B cell (primary cell): Measurements from ENCODE around the gene HTRA2. TPM values are rescaled to one million over a fixed set of nuclear protein-coding genes. Genes with fewer than 3 reads are reported as not detected.

ENCODE experiments used
- ATAC-seq: fragments of 200-7000 bp; cut with Tn5 transposase; one replicate; pipeline ENCODE4 v1.10.0; 2021; ENCODE audit warnings: low read depth, mild to moderate bottlenecking, moderate number of reproducible peaks, moderate library complexity
- CTCF ChIA-PET: fragments of 350-600 bp; sonication (Branson Sonifier 250); formaldehyde crosslinking; loops from one replicate; lab custom pipeline; 2021; ENCODE audit warnings: antibody characterized with exemption, inconsistent platforms; lab: Charles Lee
- POLR2A ChIA-PET: fragments of 350-600 bp; sonication (Branson Sonifier 250); formaldehyde crosslinking; loops from one replicate; lab custom pipeline; 2021; ENCODE audit warnings: antibody characterized with exemption; lab: Charles Lee
- DNase-seq: peaks from one replicate; pipeline ENCODE4 v3.0.0; 2013
- H2AFZ ChIP-seq: 2 replicates; pipeline ENCODE4 v1.6.1; 2012; ENCODE audit warnings: mild to moderate bottlenecking, low read depth, low read length; ENCODE audit not compliant: insufficient read depth, poor library complexity, severe bottlenecking
- H3K27ac ChIP-seq, 2 donors: 1 replicate in 1 of 2; 2 replicates in 1 of 2; pipeline ENCODE4 v1.5.1; 2012 to 2013; ENCODE audit warnings: low read length in 2 of 2, mild to moderate bottlenecking in 2 of 2, moderate library complexity in 1 of 2
- H3K27me3 ChIP-seq, 4 experiments: fragments of 200-600 bp in 1 of 4; sonication (generic) in 1 of 4; replicated peaks in 1 of 4; 1 replicate in 2 of 4; 2 replicates in 2 of 4; pipeline versions ENCODE4 v1.6.1 to v1.7.0; 2013 to 2016; ENCODE audit warnings: low read length in 3 of 4, mild to moderate bottlenecking in 2 of 4, mixed read lengths in 1 of 4, moderate library complexity in 1 of 4; ENCODE audit not compliant: insufficient read depth in 4 of 4, control insufficient read depth in 3 of 4; ENCODE audit errors: control extremely low read depth in 1 of 4
- H3K36me3 ChIP-seq, 2 experiments: replicated peaks in 1 of 2; 1 replicate in 1 of 2; 2 replicates in 1 of 2; pipeline versions ENCODE4 v1.6.1 to v1.7.1; 2013; ENCODE audit warnings: low read length in 1 of 2; ENCODE audit not compliant: insufficient read depth in 2 of 2, control insufficient read depth in 1 of 2; ENCODE audit errors: control extremely low read depth in 1 of 2, extremely low read depth in 1 of 2
- H3K4me1 ChIP-seq, 2 donors: fragments of 200-600 bp in 1 of 2; sonication (generic) in 1 of 2; 1 replicate in 1 of 2; 2 replicates in 1 of 2; pipeline versions ENCODE4 v1.5.1 to v1.6.1; 2013 to 2017; ENCODE audit warnings: low read length in 2 of 2; ENCODE audit not compliant: control insufficient read depth in 2 of 2, insufficient read depth in 2 of 2
- H3K4me2 ChIP-seq: replicated peaks from 2 replicates; pipeline ENCODE3; 2012; ENCODE audit warnings: mild to moderate bottlenecking, low read depth, low read length; ENCODE audit not compliant: poor library complexity, severe bottlenecking
- H3K4me3 ChIP-seq, 5 experiments: fragments of 200-600 bp in 1 of 5; sonication (generic) in 1 of 5; 1 replicate in 3 of 5; 2 replicates in 2 of 5; pipeline versions ENCODE4 v1.5.1 to v1.7.0; 2011 to 2016; ENCODE audit warnings: low read length in 4 of 5, mild to moderate bottlenecking in 4 of 5, low read depth in 2 of 5, control low read depth in 1 of 5, moderate library complexity in 1 of 5; ENCODE audit not compliant: insufficient read depth in 1 of 5; ENCODE audit errors: control extremely low read depth in 1 of 5, extremely low read depth in 1 of 5
- H3K79me2 ChIP-seq: fragments of 200-600 bp; sonication (generic); one replicate; pipeline ENCODE4 v1.6.0; 2016; ENCODE audit warnings: low read length; ENCODE audit not compliant: control insufficient read depth, insufficient read depth
- H3K9ac ChIP-seq: fragments of 200-600 bp; sonication (generic); 2 replicates; pipeline ENCODE4 v1.6.1; 2017; ENCODE audit warnings: mild to moderate bottlenecking, low read length, moderate library complexity
- H3K9me3 ChIP-seq, 3 donors: one replicate each; pipeline versions ENCODE4 v1.6.1 to v1.7.1; 2013; ENCODE audit warnings: low read length in 2 of 3; ENCODE audit not compliant: control insufficient read depth in 2 of 3, insufficient read depth in 1 of 3; ENCODE audit errors: control extremely low read depth in 1 of 3
- H4K20me1 ChIP-seq: 2 replicates; pipeline ENCODE4 v1.6.0; 2012; ENCODE audit warnings: mild to moderate bottlenecking, low read length; ENCODE audit not compliant: insufficient read depth, control insufficient read depth, poor library complexity, severe bottlenecking
- H3K27ac Mint-ChIP-seq: one replicate; pipeline ENCODE4 v1.8.0; 2021; ENCODE audit warnings: mixed read lengths
- H3K27me3 Mint-ChIP-seq: one replicate; pipeline ENCODE4 v1.8.0; 2021; ENCODE audit warnings: mixed read lengths
- H3K4me1 Mint-ChIP-seq: one replicate; pipeline ENCODE4 v1.8.0; 2021; ENCODE audit warnings: mixed read lengths
- H3K4me3 Mint-ChIP-seq: one replicate; pipeline ENCODE4 v1.8.0; 2021; ENCODE audit warnings: mixed read lengths
- H3K9me3 Mint-ChIP-seq: one replicate; pipeline ENCODE4 v1.8.0; 2022; ENCODE audit warnings: mixed read lengths; ENCODE audit not compliant: insufficient read depth
- EZH2 ChIP-seq: IDR thresholded peaks from 2 replicates; pipeline ENCODE4 v1.6.1; 2012; ENCODE audit warnings: borderline replicate concordance, low read depth, mild to moderate bottlenecking, moderate library complexity, low read length; ENCODE audit not compliant: insufficient read depth, poor library complexity, severe bottlenecking
- WGBS: methylation state at CpG from one replicate; pipeline ENCODE4 v1.1.5; 2013; ENCODE audit warnings: missing lambda C conversion rate; ENCODE audit not compliant: insufficient coverage; 5-methylcytosine and 5-hydroxymethylcytosine counted together
- intact Hi-C: fragments of 100-400 bp; cut with micrococcal nuclease; formaldehyde crosslinking; loops from one replicate; pipeline ENCODE4 v1.10.0; 2022
- polyA plus RNA-seq: library from polyadenylated mRNA; depleted of rRNA; stranded (reverse); fragments of >200 nt; gene quantifications from 2 replicates; pipeline ENCODE4 v1.2.3, GENCODE V29; 2012
- total RNA-seq, 2 donors: library from RNA; stranded (reverse); fragments of 120-200 nt in 1 of 2; gene quantifications; 1 replicate in 1 of 2; 2 replicates in 1 of 2; pipeline versions ENCODE4 v1.2.3 to v1.2.4, GENCODE V29; 2013 to 2022
- TF ChIP-seq, protein P1 (sequence below): fragments of 200-600 bp; IDR thresholded peaks from one replicate; pipeline ENCODE4 v1.8.0; 2022; ENCODE audit warnings: antibody characterized with exemption, mild to moderate bottlenecking

HTRA2 gene
- total and polyA plus RNA-seq, 2 donors (not counting 1 experiment from before 2014, with no cell fraction given), result 52.8 to 111 TPM

GRCh38 chr2:74546004-74546403 is 16.3 kb downstream of the HTRA2 start:
- H3K4me1 ChIP-seq, result peaks cover 14 to 18% of the 10 kb centered on the region in 2 donors
- ChIA-PET POLR2A (no interaction called here), CTCF (interaction anchor here (0.9 to 3.8 kb wide), 5 partner anchors 10 to 42 kb away, joined by 3 to 22 read pairs (median 6); no protein-coding TSS in a partner anchor)
- no peaks in the 10 kb centered on the region for H4K20me1 ChIP-seq
- 100% methylated on average over 2 of the region's 3 CpGs for WGBS
- H2AFZ ChIP-seq, result no peak overlapping the region
- peaks cover 13% of the 10 kb centered on the region for H3K27me3 Mint-ChIP-seq
- ATAC-seq (no peak), DNase-seq (no peak)
- intact Hi-C loops, result no loop called here
- no peaks in the 10 kb centered on the region for H3K79me2 ChIP-seq
- H3K9me3 ChIP-seq, result no peaks in the 10 kb centered on the region
- H3K27ac Mint-ChIP-seq, result no peak overlapping the region
- H3K4me2 ChIP-seq, result no peak overlapping the region
- no peak overlapping the region for H3K9ac ChIP-seq
- peaks cover 0 to 29% (median 21%) of the 10 kb centered on the region in 4 experiments for H3K27me3 ChIP-seq
- H3K4me3 Mint-ChIP-seq, result no peak overlapping the region
- H3K9me3 Mint-ChIP-seq, result no peaks in the 10 kb centered on the region
- H3K27ac ChIP-seq, result no peak overlapping the region
- no peak for TF ChIP-seq EZH2
- TF ChIP-seq, protein P1, sequence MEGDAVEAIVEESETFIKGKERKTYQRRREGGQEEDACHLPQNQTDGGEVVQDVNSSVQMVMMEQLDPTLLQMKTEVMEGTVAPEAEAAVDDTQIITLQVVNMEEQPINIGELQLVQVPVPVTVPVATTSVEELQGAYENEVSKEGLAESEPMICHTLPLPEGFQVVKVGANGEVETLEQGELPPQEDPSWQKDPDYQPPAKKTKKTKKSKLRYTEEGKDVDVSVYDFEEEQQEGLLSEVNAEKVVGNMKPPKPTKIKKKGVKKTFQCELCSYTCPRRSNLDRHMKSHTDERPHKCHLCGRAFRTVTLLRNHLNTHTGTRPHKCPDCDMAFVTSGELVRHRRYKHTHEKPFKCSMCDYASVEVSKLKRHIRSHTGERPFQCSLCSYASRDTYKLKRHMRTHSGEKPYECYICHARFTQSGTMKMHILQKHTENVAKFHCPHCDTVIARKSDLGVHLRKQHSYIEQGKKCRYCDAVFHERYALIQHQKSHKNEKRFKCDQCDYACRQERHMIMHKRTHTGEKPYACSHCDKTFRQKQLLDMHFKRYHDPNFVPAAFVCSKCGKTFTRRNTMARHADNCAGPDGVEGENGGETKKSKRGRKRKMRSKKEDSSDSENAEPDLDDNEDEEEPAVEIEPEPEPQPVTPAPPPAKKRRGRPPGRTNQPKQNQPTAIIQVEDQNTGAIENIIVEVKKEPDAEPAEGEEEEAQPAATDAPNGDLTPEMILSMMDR, result no peak
- no peak overlapping the region for H3K4me3 ChIP-seq
- no peaks in the 10 kb centered on the region for H3K36me3 ChIP-seq
- H3K4me1 Mint-ChIP-seq, result peaks cover 9% of the 10 kb centered on the region

DNA sequence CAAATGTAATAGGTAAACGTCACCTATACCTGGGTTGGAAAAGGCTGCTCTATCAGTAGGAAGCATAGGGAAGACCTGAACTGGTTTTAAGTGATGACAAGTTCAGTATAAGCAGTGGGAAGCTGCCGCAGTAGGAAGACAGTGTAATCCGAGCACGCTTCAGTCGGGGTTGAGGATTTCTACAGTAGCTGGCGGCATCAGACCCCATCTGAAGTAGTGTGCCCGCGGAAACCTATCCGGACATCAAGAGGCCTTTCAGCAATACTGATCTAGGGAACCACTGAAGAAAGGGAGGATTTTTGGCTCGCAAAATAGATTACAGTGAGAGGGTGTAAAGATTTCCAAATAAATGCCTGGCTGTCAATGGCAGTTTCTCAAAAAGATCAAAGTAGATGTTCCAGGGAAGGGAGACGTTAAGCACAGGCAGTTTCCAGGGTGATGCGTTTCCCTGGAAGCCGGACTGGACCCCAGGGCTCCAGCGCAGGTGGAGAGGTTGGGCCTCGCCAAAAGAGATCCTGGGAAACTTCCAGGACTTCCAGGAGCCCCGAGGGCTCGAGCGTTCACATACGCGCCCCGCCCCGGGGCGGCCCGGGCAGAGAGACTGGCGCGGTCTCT is 18.7 kb downstream of the HTRA2 start:
- H2AFZ ChIP-seq, result peak overlapping the region; percentile 88
- H3K4me3 ChIP-seq, result peak overlapping the region in 4 of 5 experiments; percentile 1 to 73 (median 61)
- DNase-seq (no peak), ATAC-seq (no peak)
- peaks cover 0 to 30% (median 22%) of the 10 kb centered on the region in 4 experiments for H3K27me3 ChIP-seq
- peaks cover 18 to 28% of the 10 kb centered on the region in 2 donors for H3K4me1 ChIP-seq
- Mint-ChIP-seq H3K27ac (no peak overlapping the region), H3K9me3 (no peaks in the 10 kb centered on the region), H3K27me3 (peaks cover 13% of the 10 kb centered on the region), H3K4me3 (peak overlapping the region; percentile 86), H3K4me1 (peaks cover 18% of the 10 kb centered on the region)
- intact Hi-C loops, result no loop called here
- ChIA-PET POLR2A (no interaction called here), CTCF (interaction anchor here (0.6 to 1.2 kb wide), 3 partner anchors 10 to 45 kb away, joined by 3 to 4 read pairs (median 3); no protein-coding TSS in a partner anchor)
- H3K79me2 ChIP-seq, result no peaks in the 10 kb centered on the region
- peak overlapping the region; percentile 94 for H3K4me2 ChIP-seq
- H3K36me3 ChIP-seq, result no peaks in the 10 kb centered on the region
- no peaks in the 10 kb centered on the region for H3K9me3 ChIP-seq
- no peaks in the 10 kb centered on the region for H4K20me1 ChIP-seq
- TF ChIP-seq, protein P1, result no peak
- TF ChIP-seq EZH2, result no peak
- peak overlapping the region; percentile 69 for H3K9ac ChIP-seq
- whole genome bisulfite sequencing, result 35% methylated on average over 26 of the region's 26 CpGs
- H3K27ac ChIP-seq, result no peak overlapping the region
